Fibroblast of mammary gland (primary cell): Measurements from ENCODE around the gene GNAT1.
A peak's percentile ranks its signal among the peaks of the same experiment; 100 is the strongest.

Source experiments
- DNase-seq: peaks from one replicate; pipeline ENCODE4 v3.0.0-alpha.2; 2010; ENCODE audit warnings: low read depth
- H3K4me3 ChIP-seq: 2 replicates; pipeline ENCODE4 v1.5.1; 2011; ENCODE audit warnings: low read depth, mild to moderate bottlenecking, low read length, moderate library complexity; ENCODE audit not compliant: control insufficient read depth
- TF ChIP-seq, protein P1 (sequence below): conservative IDR thresholded peaks from 2 replicates; pipeline ENCODE4 v1.5.1; 2011; ENCODE audit warnings: low read depth, low read length, inconsistent platforms; ENCODE audit not compliant: control insufficient read depth, insufficient read depth

GNAT1 gene

DNA sequence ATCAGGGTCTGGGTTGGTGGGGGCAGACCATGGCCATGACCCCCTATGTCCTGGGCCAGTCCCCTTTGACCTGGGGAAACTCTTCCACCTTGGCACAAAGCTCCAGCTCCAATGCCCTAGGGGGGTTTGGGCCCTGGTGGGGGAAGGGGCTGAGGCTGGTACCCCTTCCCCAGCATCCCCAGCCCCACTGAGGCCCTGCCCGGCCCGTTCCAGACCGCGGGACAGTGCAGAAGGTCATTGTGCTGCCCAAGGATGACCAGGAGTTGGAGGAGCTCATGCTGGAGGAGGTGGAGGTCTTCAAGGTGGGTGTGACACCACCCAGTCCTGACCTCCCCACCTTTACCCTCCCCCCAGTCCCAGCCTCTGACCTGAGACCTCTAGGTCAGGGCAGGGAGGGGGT is 6.2 kb upstream of the GNAT1 start:
- TF ChIP-seq, protein P1, sequence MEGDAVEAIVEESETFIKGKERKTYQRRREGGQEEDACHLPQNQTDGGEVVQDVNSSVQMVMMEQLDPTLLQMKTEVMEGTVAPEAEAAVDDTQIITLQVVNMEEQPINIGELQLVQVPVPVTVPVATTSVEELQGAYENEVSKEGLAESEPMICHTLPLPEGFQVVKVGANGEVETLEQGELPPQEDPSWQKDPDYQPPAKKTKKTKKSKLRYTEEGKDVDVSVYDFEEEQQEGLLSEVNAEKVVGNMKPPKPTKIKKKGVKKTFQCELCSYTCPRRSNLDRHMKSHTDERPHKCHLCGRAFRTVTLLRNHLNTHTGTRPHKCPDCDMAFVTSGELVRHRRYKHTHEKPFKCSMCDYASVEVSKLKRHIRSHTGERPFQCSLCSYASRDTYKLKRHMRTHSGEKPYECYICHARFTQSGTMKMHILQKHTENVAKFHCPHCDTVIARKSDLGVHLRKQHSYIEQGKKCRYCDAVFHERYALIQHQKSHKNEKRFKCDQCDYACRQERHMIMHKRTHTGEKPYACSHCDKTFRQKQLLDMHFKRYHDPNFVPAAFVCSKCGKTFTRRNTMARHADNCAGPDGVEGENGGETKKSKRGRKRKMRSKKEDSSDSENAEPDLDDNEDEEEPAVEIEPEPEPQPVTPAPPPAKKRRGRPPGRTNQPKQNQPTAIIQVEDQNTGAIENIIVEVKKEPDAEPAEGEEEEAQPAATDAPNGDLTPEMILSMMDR: no peak
- H3K4me3 ChIP-seq: no peak overlapping the region
- no peak for DNase-seq

- TF ChIP-seq, protein P1: no peak
- no peak overlapping the region for H3K4me3 ChIP-seq
- DNase-seq: no peak
These were observed 5.3 kb upstream of the GNAT1 start for GRCh38 chr3:50186096-50186495.

DNA sequence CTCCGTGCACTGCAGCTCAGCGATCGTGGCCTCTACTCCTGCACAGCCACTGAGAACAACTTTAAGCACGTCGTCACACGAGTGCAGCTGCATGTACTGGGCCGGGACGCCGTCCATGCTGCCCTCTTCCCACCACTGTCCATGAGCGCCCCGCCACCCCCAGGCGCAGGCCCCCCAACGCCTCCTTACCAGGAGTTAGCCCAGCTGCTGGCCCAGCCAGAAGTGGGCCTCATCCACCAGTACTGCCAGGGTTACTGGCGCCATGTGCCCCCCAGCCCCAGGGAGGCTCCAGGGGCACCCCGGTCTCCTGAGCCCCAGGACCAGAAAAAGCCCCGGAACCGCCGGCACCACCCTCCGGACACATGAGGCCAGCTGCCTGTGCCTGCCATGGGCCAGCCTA is 3.7 kb upstream of the GNAT1 start:
- no peak for DNase-seq
- H3K4me3 ChIP-seq: no peak overlapping the region
- TF ChIP-seq, protein P1: no peak

DNA sequence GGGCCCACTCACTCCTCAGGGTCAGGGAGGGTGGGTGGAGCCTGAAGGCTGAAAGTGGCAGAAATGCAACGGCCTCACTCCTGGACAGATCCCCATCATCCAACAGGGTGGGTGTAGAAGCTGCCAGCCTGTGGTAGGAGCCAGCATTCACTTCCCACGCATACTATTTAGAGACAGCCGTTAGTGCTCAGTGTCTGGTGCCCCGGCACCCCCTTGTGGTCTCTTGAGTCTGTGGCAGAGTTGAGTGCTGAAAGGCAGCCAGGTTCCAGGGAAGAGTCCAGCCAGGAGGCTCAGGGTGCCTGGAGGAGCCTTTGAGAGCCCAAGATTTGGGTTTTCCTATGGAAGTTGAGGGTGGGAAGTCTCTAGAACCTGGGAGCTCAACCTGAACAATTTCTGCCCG is 2.1 kb upstream of the GNAT1 start:
- peak; percentile 77 for DNase-seq
- H3K4me3 ChIP-seq: no peak overlapping the region
- TF ChIP-seq, protein P1: peak; percentile 89

GRCh38 chr3:50189989-50190388 is 1.4 kb upstream of the GNAT1 start:
- no peak for DNase-seq
- no peak overlapping the region for H3K4me3 ChIP-seq
- TF ChIP-seq, protein P1: no peak

DNA sequence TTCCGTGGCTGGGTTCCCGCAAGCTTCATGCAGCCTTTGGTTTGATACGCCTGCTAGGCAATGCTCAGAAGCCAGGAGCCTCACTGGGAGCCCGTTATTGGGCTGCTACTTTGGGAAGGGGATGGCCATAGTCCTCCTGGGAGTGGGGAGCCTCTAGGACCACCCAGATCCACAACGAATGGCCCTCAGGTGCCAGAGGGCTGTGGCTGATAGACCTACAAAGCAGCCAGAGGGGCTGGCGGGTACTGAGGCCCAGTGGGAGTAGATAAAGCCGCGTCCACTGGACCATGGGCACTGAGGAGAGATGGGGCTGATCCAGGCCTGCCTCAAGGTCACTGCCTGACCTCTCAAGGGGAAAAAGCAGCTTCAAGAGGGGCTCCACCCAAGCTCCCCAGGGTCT is 714 bp downstream of the GNAT1 start:
- H3K4me3 ChIP-seq: no peak overlapping the region
- DNase-seq: no peak
- TF ChIP-seq, protein P1: no peak

DNA sequence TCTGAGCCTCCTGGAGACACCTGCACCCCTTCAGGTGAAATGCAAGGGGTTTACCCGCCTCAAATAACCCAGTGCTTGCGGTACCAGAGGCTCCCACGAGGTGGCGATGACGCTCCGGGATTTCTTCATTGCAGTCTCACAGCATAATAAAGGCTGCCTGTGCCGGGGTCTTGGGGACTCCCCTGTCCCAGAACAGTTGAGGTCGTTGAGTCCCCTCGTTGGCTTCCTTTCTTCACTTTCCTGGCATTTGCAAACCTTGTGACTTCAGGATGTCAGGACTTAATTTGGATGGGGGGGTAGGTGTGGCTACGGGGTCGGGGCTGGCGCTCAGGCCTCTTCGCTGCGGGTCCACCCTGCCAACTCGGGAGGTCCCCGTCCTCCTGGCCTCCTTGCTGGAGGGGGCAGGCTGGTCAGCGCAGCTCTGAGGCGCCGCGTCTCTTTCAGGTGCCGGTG is 1.3 kb downstream of the GNAT1 start:
- H3K4me3 ChIP-seq: no peak overlapping the region
- TF ChIP-seq, protein P1: peak; percentile 96
- DNase-seq: peak; percentile 50
